ENCODE results near the gene MGLL.
"Not testable (repeated sequence)": the region's sequence is repeated elsewhere in the genome, so short reads cannot be mapped to it uniquely, and the experiment has no call there.

Gene MGLL

GRCh38 chr3:127708837-127709236 is 113.5 kb downstream of the MGLL start:
- DNase-seq (ENCODE audit: low read depth), result no peak

GRCh38 chr3:127707851-127708411 is 114.4 kb downstream of the MGLL start:
- DNase-seq (ENCODE audit: low read depth), result no peak

- DNase-seq (ENCODE audit: low read depth), result no peak
Measured at GRCh38 chr3:127706785-127707351, 115.4 kb downstream of the MGLL start.

- no peak for DNase-seq (ENCODE audit: low read depth)
Measured at GRCh38 chr3:127706312-127706711, 116.0 kb downstream of the MGLL start.

- not testable (repeated sequence) for DNase-seq (ENCODE audit: low read depth)
Measured at GRCh38 chr3:127704840-127705239, 117.5 kb downstream of the MGLL start.

- no peak for DNase-seq (ENCODE audit: low read depth)
Measured at GRCh38 chr3:127702151-127702578, 120.2 kb downstream of the MGLL start.

- no peak for DNase-seq (ENCODE audit: low read depth)
Measured at GRCh38 chr3:127701280-127701911, 120.9 kb downstream of the MGLL start.

- DNase-seq (ENCODE audit: low read depth), result no peak
Measured at GRCh38 chr3:127700406-127700805, 121.9 kb downstream of the MGLL start.

- no peak for DNase-seq (ENCODE audit: low read depth)
Measured at GRCh38 chr3:127699416-127700300, 122.7 kb downstream of the MGLL start.

- no peak for DNase-seq (ENCODE audit: low read depth)
Measured at GRCh38 chr3:127698691-127699415, 123.5 kb downstream of the MGLL start.

GRCh38 chr3:127698286-127698685 is 124.0 kb downstream of the MGLL start:
- no peak for DNase-seq (ENCODE audit: low read depth)

- no peak for DNase-seq (ENCODE audit: low read depth)
Measured at GRCh38 chr3:127697551-127698240, 124.6 kb downstream of the MGLL start.

- DNase-seq (ENCODE audit: low read depth), result peak; percentile 28
Measured at GRCh38 chr3:127694467-127695215, 127.7 kb downstream of the MGLL start.

- DNase-seq (ENCODE audit: low read depth), result no peak
Measured at GRCh38 chr3:127693336-127693843, 128.9 kb downstream of the MGLL start.

GRCh38 chr3:127692501-127693335 is 129.6 kb downstream of the MGLL start:
- no peak for DNase-seq (ENCODE audit: low read depth)

- DNase-seq (ENCODE audit: low read depth), result no peak
Measured at GRCh38 chr3:127691974-127692373, 130.3 kb downstream of the MGLL start.

- no peak for DNase-seq (ENCODE audit: low read depth)
Measured at GRCh38 chr3:127691489-127691888, 130.8 kb downstream of the MGLL start.

- DNase-seq (ENCODE audit: low read depth), result no peak
Measured at GRCh38 chr3:127690823-127691452, 131.4 kb downstream of the MGLL start.

GRCh38 chr3:127690106-127690505 is 132.2 kb downstream of the MGLL start:
- DNase-seq (ENCODE audit: low read depth), result no peak

Measured in stimulated activated CD4-positive, alpha-beta T cell treated with anti-CD3 and anti-CD28 coated beads, Interleukin-2, amount 100 ng/mL, for 4 hours (primary cell).